ENCODE results near the gene CCL17.

The CCL17 gene

GRCh38 chr16:57401943-57402640 lies 2.5 kb upstream of the CCL17 start:
- ChIA-PET POLR2A (no interaction called here), CTCF (interaction anchor here (0.6 to 2.0 kb wide), 6 partner anchors 11 to 102 kb away, joined by 3 to 7 read pairs (median 4); partner anchors contain the start of gene POLR2C)
- Histone ChIP-seq H3K36me3 (ENCODE audit: control insufficient read depth in 2 of 2, insufficient read depth in 1 of 2, low read length in 2 of 2) (no peaks in the 10 kb centered on the region), H3K9me3 (ENCODE audit: control insufficient read depth, insufficient read depth, low read depth, low read length) (no peaks in the 10 kb centered on the region), H3K4me3 (ENCODE audit: low read depth, low read length) (no peak overlapping the region), H3K4me1 (ENCODE audit: control insufficient read depth, insufficient read depth, low read length) (no peaks in the 10 kb centered on the region), H3K27ac (ENCODE audit: extremely low read depth, low read depth, low read length) (no peak overlapping the region)
- TF ChIP-seq HOXD13 (CRISPR knock-in tag; IDR thresholded peaks at IDR 0.05; ENCODE audit: borderline replicate concordance) (no peak), SCRT2 (tag by site-specific recombination; IDR thresholded peaks at IDR 0.05) (no peak), ZNF140 (tag by site-specific recombination; IDR thresholded peaks at IDR 0.05) (no peak), YY2 (tag by site-specific recombination; IDR thresholded peaks at IDR 0.05) (no peak), ZSCAN4 (tag by site-specific recombination; IDR thresholded peaks at IDR 0.05) (no peak), ZNF629 (tag by site-specific recombination; IDR thresholded peaks at IDR 0.05) (no peak), ZNF555 (tag by site-specific recombination; conservative IDR thresholded peaks at IDR 0.05) (no peak), REST (tag by site-specific recombination; IDR thresholded peaks at IDR 0.05) (peak; percentile 73)

- TF ChIP-seq ZBTB11 (tag by site-specific recombination; conservative IDR thresholded peaks at IDR 0.05; ENCODE audit: low read depth) (no peak), ZNF16 (tag by site-specific recombination; IDR thresholded peaks at IDR 0.05; ENCODE audit: low read depth) (peak; percentile 51; the same call in 1 of the 2 replicates), ZNF548 (tag by site-specific recombination; IDR thresholded peaks at IDR 0.05) (no peak), ZBTB7A (tag by site-specific recombination; IDR thresholded peaks at IDR 0.05; ENCODE audit: low read depth) (no peak), ZNF211 (tag by site-specific recombination; IDR thresholded peaks at IDR 0.05; ENCODE audit: low read depth) (no peak), GLI2 (tag by site-specific recombination; IDR thresholded peaks at IDR 0.05; ENCODE audit: borderline replicate concordance, low read depth) (no peak)
- CTCF ChIA-PET = interaction anchor here (1.0 to 2.6 kb wide), 3 partner anchors 12 to 25 kb away, joined by 3 to 12 read pairs (median 3); no protein-coding TSS in a partner anchor
- H3K4me3 ChIP-seq (ENCODE audit: low read depth, low read length) = no peak overlapping the region
- no peaks in the 10 kb centered on the region for H3K9me3 ChIP-seq (ENCODE audit: control insufficient read depth, insufficient read depth, low read depth, low read length)
- no peak overlapping the region for H3K27ac ChIP-seq (ENCODE audit: extremely low read depth, low read depth, low read length)
- POLR2A ChIA-PET = no interaction called here
- H3K36me3 ChIP-seq (ENCODE audit: control insufficient read depth in 2 of 2, insufficient read depth in 1 of 2, low read length in 2 of 2) = no peaks in the 10 kb centered on the region
- H3K4me1 ChIP-seq (ENCODE audit: control insufficient read depth, insufficient read depth, low read length) = no peaks in the 10 kb centered on the region
Measured at GRCh38 chr16:57405097-57405496, 530 bp downstream of the CCL17 start.
